K562 (cell line): ENCODE data around the gene AFF3. TPM values are rescaled to one million over a fixed set of nuclear protein-coding genes. Genes with fewer than 3 reads are reported as not detected.

Source experiments
- ATAC-seq: fragments of 200-7000 bp; cut with Tn5 transposase; 3 replicates; pipeline ENCODE4 v1.9.1; 2020; ENCODE audit warnings: moderate library complexity
- BruUV-seq: library from RNA; stranded (reverse); fragments of 400-500 nt; replicated peaks from 2 replicates; lab custom pipeline; 2021; lab: Mats Ljungman, UMichigan
- CTCF ChIA-PET: fragments of 300-600 bp; formaldehyde crosslinking; extraction: SDS; loops from one replicate; lab custom pipeline; 2021; ENCODE audit warnings: low intra/inter-chr PET ratio; lab: Yijun Ruan, JAX
- POLR2A ChIA-PET: fragments of 300-600, 350-650 bp; sonication (Branson Sonifier 250); formaldehyde crosslinking; extraction: SDS; loops from one replicate; lab custom pipeline; 2021; ENCODE audit warnings: antibody characterized with exemption, inconsistent platforms; lab: Yijun Ruan, JAX
- DNase-seq, 4 experiments: peaks; one replicate each; pipeline versions ENCODE4 v3.0.0 to v3.0.0-alpha.2; 2011 to 2018; ENCODE audit warnings: low spot score in 3 of 4, mixed read lengths in 3 of 4; ENCODE audit errors: extremely low read depth in 1 of 4
- FAIRE-seq: peaks from 2 replicates; lab custom pipeline; 2011; peaks lifted over from hg19 to GRCh38; lab: Jason Lieb, UNC
- H2AFZ ChIP-seq: 2 replicates; pipeline ENCODE4 v1.6.0; 2011; ENCODE audit warnings: low read depth, low read length, control low read depth, inconsistent platforms
- H3K27ac ChIP-seq: fragments of 200-600 bp; 3 replicates; pipeline ENCODE4 v1.8.0; 2011; ENCODE audit warnings: low read depth, mild to moderate bottlenecking, control low read depth, inconsistent platforms, low read length, moderate library complexity, mixed read lengths; ENCODE audit errors: extremely low read depth
- H3K27me3 ChIP-seq, 2 experiments: fragments of 300-600 bp in 1 of 2; 2 replicates in 1 of 2; 3 replicates in 1 of 2; pipeline versions ENCODE4 v1.6.0 to v1.8.0; 2011; ENCODE audit warnings: inconsistent platforms in 2 of 2, low read length in 2 of 2, mild to moderate bottlenecking in 1 of 2, mixed read lengths in 1 of 2, moderate library complexity in 1 of 2; ENCODE audit not compliant: control insufficient read depth in 2 of 2, insufficient read depth in 2 of 2
- H3K36me3 ChIP-seq: fragments of 300-600 bp; 3 replicates; pipeline ENCODE4 v1.8.0; 2011; ENCODE audit warnings: mild to moderate bottlenecking, low read length, inconsistent platforms; ENCODE audit not compliant: control insufficient read depth, insufficient read depth
- H3K4me1 ChIP-seq, 2 experiments: fragments of 200-600 bp in 1 of 2; replicated peaks in 1 of 2; 2 replicates in 1 of 2; 3 replicates in 1 of 2; pipeline versions ENCODE4 v1.5.1 to v1.8.0; 2011; ENCODE audit warnings: inconsistent platforms in 2 of 2, low read length in 2 of 2, mild to moderate bottlenecking in 1 of 2, mixed read lengths in 1 of 2, moderate library complexity in 1 of 2; ENCODE audit not compliant: control insufficient read depth in 2 of 2, insufficient read depth in 2 of 2
- H3K4me2 ChIP-seq: 2 replicates; pipeline ENCODE4 v1.6.1; 2011; ENCODE audit warnings: low read length, control low read depth, inconsistent platforms, mixed read lengths; ENCODE audit not compliant: insufficient read depth
- H3K4me3 ChIP-seq: fragments of 200-600 bp; sonication (generic), shearing (Covaris generic); 2 replicates; pipeline ENCODE4 v1.5.1; 2016; ENCODE audit warnings: control low read depth, inconsistent platforms
- H3K79me2 ChIP-seq: fragments of 200-600 bp; 3 replicates; pipeline ENCODE4 v1.8.0; 2011; ENCODE audit warnings: low read length, inconsistent platforms; ENCODE audit not compliant: control insufficient read depth, insufficient read depth
- H3K9ac ChIP-seq, 2 experiments: 2 replicates each; pipeline versions ENCODE4 v1.6.0 to v1.6.1; 2011; ENCODE audit warnings: low read depth in 2 of 2, low read length in 2 of 2, control low read depth in 1 of 2, inconsistent platforms in 1 of 2, mild to moderate bottlenecking in 1 of 2, mixed read lengths in 1 of 2; ENCODE audit not compliant: insufficient read depth in 1 of 2
- H3K9me1 ChIP-seq: one replicate; pipeline ENCODE4 v1.6.0; 2011; ENCODE audit warnings: inconsistent platforms, mild to moderate bottlenecking, low read length, moderate library complexity; ENCODE audit not compliant: control insufficient read depth, insufficient read depth
- H3K9me3 ChIP-seq: replicated peaks from 2 replicates; pipeline ENCODE4 v1.5.1; 2011; ENCODE audit warnings: low read depth, low read length, inconsistent platforms; ENCODE audit not compliant: control insufficient read depth, insufficient read depth
- H4K20me1 ChIP-seq: replicated peaks from 2 replicates; pipeline ENCODE4 v1.6.1; 2011; ENCODE audit warnings: low read length, inconsistent platforms, mixed read lengths; ENCODE audit not compliant: control insufficient read depth, insufficient read depth
- CEBPG ChIP-seq, 3 experiments: fragments of 200-800 bp in 1 of 3; sonication (Bioruptor generic) in 1 of 3; sonication (generic) in 1 of 3; formaldehyde crosslinking in 1 of 3; IDR thresholded peaks in 2 of 3; conservative IDR thresholded peaks in 1 of 3; 2 replicates each; pipeline versions ENCODE4 v1.6.1 to v1.8.0; 2016 to 2022; ENCODE audit warnings: missing compliant biosample characterization in 2 of 3, missing genetic modification characterization in 2 of 3, mild to moderate bottlenecking in 1 of 3, missing genetic modification reagents in 1 of 3
- ZNF23 ChIP-seq: fragments of 250-450 bp; sonication (Bioruptor Pico); IDR thresholded peaks from 2 replicates; pipeline ENCODE4 v1.4.0; 2020; ENCODE audit warnings: mild to moderate bottlenecking
- WGBS: fragments of 100-300 bp; shearing (Covaris generic); methylation state at CpG from one replicate; pipeline ENCODE4 v1.1.6; 2016; ENCODE audit warnings: low coverage, mixed read lengths; ENCODE audit not compliant: insufficient coverage; ENCODE audit errors: missing lambda C conversion rate; 5-methylcytosine and 5-hydroxymethylcytosine counted together
- in situ Hi-C: fragments of 300-500 bp; cut with MboI; formaldehyde crosslinking; loops from 4 replicates; pipeline ENCODE4 v1.15.0; 2018; ENCODE audit warnings: inconsistent platforms, mixed read lengths
- intact Hi-C: fragments of 100-400 bp; cut with micrococcal nuclease; formaldehyde crosslinking; loops from 2 replicates; pipeline ENCODE4 v1.14.2; 2022
- polyA plus RNA-seq, 8 experiments: library from polyadenylated mRNA; depleted of rRNA in 4 of 8; stranded (reverse) in 5 of 8; unstranded in 3 of 8; fragments of >200 nt; fragmentation: Nextera tagmentation in 2 of 8; fragmentation: Illumina TruSeq in 1 of 8; extraction: Ambion mirVana in 2 of 8; extraction: Trizol in 1 of 8; gene quantifications; 2 replicates each; pipeline versions ENCODE4 v1.2.1 to v1.2.3, GENCODE V29; 2011 to 2014; ENCODE audit warnings: inconsistent platforms in 1 of 8, missing spikeins in 1 of 8
- total RNA-seq, 7 experiments: library from RNA; depleted of rRNA in 6 of 7; stranded (reverse); fragments of >200 nt in 6 of 7; fragmentation: Illumina TruSeq in 2 of 7; extraction: Trizol in 2 of 7; gene quantifications; 2 replicates each; pipeline versions ENCODE4 v1.2.1 to v1.2.3, GENCODE V29; 2011 to 2021; ENCODE audit warnings: low replicate concordance in 1 of 7
- TF ChIP-seq, protein P1 (sequence below), 2 experiments: fragments of 450-650 bp in 1 of 2; sonication (generic) in 1 of 2; formaldehyde crosslinking in 1 of 2; IDR thresholded peaks in 1 of 2; conservative IDR thresholded peaks in 1 of 2; 2 replicates each; pipeline versions ENCODE4 v1.6.1 to v1.8.1; 2016 to 2023; ENCODE audit warnings: mild to moderate bottlenecking in 2 of 2, moderate library complexity in 2 of 2, inconsistent platforms in 1 of 2, missing genetic modification reagents in 1 of 2

The AFF3 gene
- total and polyA plus RNA-seq, 9 of the 15 experiments (the other 6 are each of a cell fraction or from before 2014, with no cell fraction given) = 0.02 to 0.11 TPM; not detected in 7

DNA sequence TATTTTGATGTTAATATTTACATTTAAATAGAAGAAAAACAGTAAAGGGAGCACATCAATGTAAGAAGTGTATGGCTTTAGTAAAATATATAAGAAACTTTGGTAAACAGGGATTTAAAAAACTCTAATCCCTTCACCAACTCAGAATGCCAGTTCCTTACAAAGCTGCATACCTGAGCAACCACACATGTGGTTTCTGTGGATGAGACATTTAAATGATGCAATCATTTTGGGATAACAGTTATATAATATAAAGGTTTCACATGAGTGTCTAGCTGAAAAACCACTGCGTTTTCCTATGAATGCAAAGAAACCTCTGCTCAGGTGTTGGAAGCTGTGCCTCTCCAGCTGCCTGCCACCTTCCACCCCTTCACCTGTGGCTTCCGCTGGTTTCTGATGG lies 443.5 kb downstream of the AFF3 start:
- CTCF ChIA-PET = no interaction called here
- no peaks in the 10 kb centered on the region for H3K9me3 ChIP-seq
- no peaks in the 10 kb centered on the region for H3K4me1 ChIP-seq
- H3K36me3 ChIP-seq = no peaks in the 10 kb centered on the region
- no peak overlapping the region for H3K4me2 ChIP-seq
- no peaks in the 10 kb centered on the region for H3K79me2 ChIP-seq
- TF ChIP-seq CEBPG (CRISPR knock-in tag; IDR thresholded peaks at IDR 0.05) = no peak
- TF ChIP-seq CEBPG (tag; conservative IDR thresholded peaks at IDR 0.05 in 1 of 2, IDR thresholded peaks at IDR 0.05 in 1 of 2) = peak; percentile 43 to 67
- TF ChIP-seq, protein P1, sequence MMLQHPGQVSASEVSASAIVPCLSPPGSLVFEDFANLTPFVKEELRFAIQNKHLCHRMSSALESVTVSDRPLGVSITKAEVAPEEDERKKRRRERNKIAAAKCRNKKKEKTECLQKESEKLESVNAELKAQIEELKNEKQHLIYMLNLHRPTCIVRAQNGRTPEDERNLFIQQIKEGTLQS (IDR thresholded peaks at IDR 0.05) = peak; percentile 11; the same call in 1 of the 2 replicates
- TF ChIP-seq, protein P1 (CRISPR knock-in tag; conservative IDR thresholded peaks at IDR 0.05) = no peak
- no peak for TF ChIP-seq ZNF23 (CRISPR knock-in tag)
- no TSS peak for BruUV-seq
- in situ Hi-C loops (no loop called here), intact Hi-C loops (no loop called here)
- DNase-seq (no peak), FAIRE-seq (no peak), ATAC-seq (no peak)
- H3K9ac ChIP-seq = no peak overlapping the region
- H3K4me3 ChIP-seq = no peak overlapping the region
- peaks cover 7 to 27% of the 10 kb centered on the region in 2 experiments; a peak in 4 of 5 replicates for H3K27me3 ChIP-seq
- no peaks in the 10 kb centered on the region; the same call in 1 of the 2 replicates for H4K20me1 ChIP-seq
- 4% methylated on average over 2 of the region's 2 CpGs for WGBS
- no peaks in the 10 kb centered on the region for H3K9me1 ChIP-seq
- POLR2A ChIA-PET = interaction anchor here (0.5 kb wide), 1 partner anchor 18 kb away, joined by 4 read pairs; no protein-coding TSS in a partner anchor
- H2AFZ ChIP-seq = no peak overlapping the region
- no peak overlapping the region for H3K27ac ChIP-seq
